GM12892 (cell line): ENCODE data around the gene ADGRL3.

Experiments
- POLR2A ChIP-seq: IDR thresholded peaks from 2 replicates; pipeline ENCODE4 v1.6.1; 2011; ENCODE audit warnings: low read depth, low read length, control low read depth
- POLR2AphosphoS5 ChIP-seq: IDR thresholded peaks from 2 replicates; pipeline ENCODE4 v1.6.1; 2011; ENCODE audit warnings: low read depth, low read length, control low read depth
- TAF1 ChIP-seq: IDR thresholded peaks from 2 replicates; pipeline ENCODE4 v1.6.1; 2011; ENCODE audit warnings: low read depth, mild to moderate bottlenecking, control low read depth, low read length, borderline replicate concordance

DNA sequence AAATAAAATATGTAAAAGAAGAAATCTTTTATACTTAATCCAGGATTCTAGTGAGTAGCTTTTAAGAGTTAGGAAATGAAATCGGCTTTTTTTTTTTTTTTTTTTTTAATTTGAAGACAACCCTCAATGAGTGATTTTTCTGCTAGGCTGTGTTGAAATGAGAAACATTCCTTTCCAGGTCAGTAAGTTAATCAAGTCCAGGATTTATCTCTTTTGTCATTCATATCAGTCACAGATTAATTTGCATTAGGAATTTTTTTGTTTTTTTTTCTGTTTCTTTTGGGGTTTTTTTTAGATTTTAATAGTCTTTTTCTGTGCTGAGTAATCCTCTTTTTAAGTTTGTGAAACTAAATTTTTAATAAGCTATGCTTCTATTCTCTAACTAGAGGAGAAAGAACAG, 448.1 kb downstream of the ADGRL3 start:
- TF ChIP-seq TAF1: no peak
- no peak for TF ChIP-seq POLR2A
- no peak for TF ChIP-seq POLR2AphosphoS5
